Natural killer cell (primary cell): ENCODE data around the gene TMEM53. TPM values are rescaled to one million over a fixed set of nuclear protein-coding genes. Genes with fewer than 3 reads are reported as not detected.

ENCODE experiments used
- ATAC-seq, 3 donors: fragments of 150-1000 bp in 2 of 3; fragments of 200-7000 bp in 1 of 3; cut with Tn5 transposase; 1 replicate in 1 of 3; 2 replicates in 2 of 3; pipeline ENCODE4 v1.10.0; 2021; ENCODE audit warnings: mild to moderate bottlenecking in 2 of 3, moderate library complexity in 2 of 3
- DNase-seq, 2 donors: peaks; one replicate each; pipeline versions ENCODE4 v3.0.0 to v3.0.0-alpha.2; 2013 to 2021; ENCODE audit warnings: mixed read lengths in 1 of 2
- H3K27ac ChIP-seq: one replicate; pipeline ENCODE4 v1.5.1; 2013; ENCODE audit warnings: mild to moderate bottlenecking, low read length
- H3K27me3 ChIP-seq: one replicate; pipeline ENCODE4 v1.6.1; 2013; ENCODE audit warnings: low read length; ENCODE audit not compliant: control insufficient read depth, insufficient read depth
- H3K36me3 ChIP-seq: one replicate; pipeline ENCODE4 v1.6.1; 2013; ENCODE audit warnings: low read length; ENCODE audit not compliant: control insufficient read depth, insufficient read depth
- H3K4me1 ChIP-seq: one replicate; pipeline ENCODE4 v1.6.1; 2013; ENCODE audit warnings: low read length; ENCODE audit not compliant: control insufficient read depth, insufficient read depth
- H3K4me3 ChIP-seq: one replicate; pipeline ENCODE4 v1.5.1; 2013; ENCODE audit warnings: low read length
- H3K9me3 ChIP-seq: one replicate; pipeline ENCODE4 v1.6.1; 2013; ENCODE audit warnings: low read length; ENCODE audit not compliant: control insufficient read depth, insufficient read depth
- H3K27ac Mint-ChIP-seq, 2 donors: one replicate each; pipeline ENCODE4 v1.8.0; 2022; ENCODE audit warnings: mild to moderate bottlenecking in 2 of 2, mixed read lengths in 2 of 2, moderate library complexity in 1 of 2
- H3K27me3 Mint-ChIP-seq, 2 donors: one replicate each; pipeline ENCODE4 v1.8.0; 2022; ENCODE audit warnings: low read depth in 2 of 2, mixed read lengths in 2 of 2
- H3K36me3 Mint-ChIP-seq: one replicate; pipeline ENCODE4 v1.8.0; 2022; ENCODE audit warnings: mixed read lengths
- H3K4me1 Mint-ChIP-seq, 2 donors: one replicate each; pipeline ENCODE4 v1.8.0; 2022; ENCODE audit warnings: mixed read lengths in 2 of 2
- H3K4me3 Mint-ChIP-seq: one replicate; pipeline ENCODE4 v1.8.0; 2022; ENCODE audit warnings: mild to moderate bottlenecking, moderate library complexity, mixed read lengths
- H3K9me3 Mint-ChIP-seq, 2 donors: one replicate each; pipeline ENCODE4 v1.8.0; 2022; ENCODE audit warnings: mixed read lengths in 2 of 2
- WGBS: methylation state at CpG from one replicate; pipeline ENCODE4 v1.1.7; 2013; ENCODE audit warnings: missing lambda C conversion rate; ENCODE audit not compliant: insufficient coverage; 5-methylcytosine and 5-hydroxymethylcytosine counted together
- intact Hi-C: fragments of 100-400 bp; cut with micrococcal nuclease; formaldehyde crosslinking; loops from one replicate; pipeline ENCODE4 v1.14.2; 2022
- total RNA-seq, 4 donors: library from RNA; stranded (reverse); fragments of 120-200 nt in 1 of 4; gene quantifications; one replicate each; pipeline versions ENCODE4 v1.2.3 to v1.2.4, GENCODE V29; 2013 to 2022
- TF ChIP-seq, protein P1 (sequence below): fragments of 200-600 bp; IDR thresholded peaks from one replicate; pipeline ENCODE4 v1.8.0; 2022; ENCODE audit warnings: antibody characterized with exemption

Gene TMEM53
- total RNA-seq, 3 donors from 2014 or later (not counting 1 experiment from before 2014, with no cell fraction given) = 2.2 to 3.8 (median 3.3) TPM

GRCh38 chr1:44714944-44715571 lies 40.8 kb upstream of the TMEM53 start:
- Histone ChIP-seq H3K4me3 (no peak overlapping the region), H3K4me1 (peaks cover 14% of the 10 kb centered on the region), H3K9me3 (no peaks in the 10 kb centered on the region), H3K27me3 (no peaks in the 10 kb centered on the region), H3K36me3 (no peaks in the 10 kb centered on the region), H3K27ac (peak overlapping the region; percentile 15)
- H3K9me3 Mint-ChIP-seq = no peaks in the 10 kb centered on the region
- H3K4me3 Mint-ChIP-seq = peak overlapping the region; percentile 64
- peaks cover 0 to 5% of the 10 kb centered on the region in 2 donors for H3K27me3 Mint-ChIP-seq
- intact Hi-C loops = loop anchor here (2.0 to 5.0 kb wide), 2 partner anchors 16 to 587 kb away; partner anchors contain the start of gene RNU5D-1
- DNase-seq = peak; percentile 53 to 90
- ATAC-seq = peak; percentile 92 to 98 (median 95)
- peak overlapping the region; percentile 27 to 48 for H3K27ac Mint-ChIP-seq
- no peaks in the 10 kb centered on the region for H3K36me3 Mint-ChIP-seq
- TF ChIP-seq, protein P1, sequence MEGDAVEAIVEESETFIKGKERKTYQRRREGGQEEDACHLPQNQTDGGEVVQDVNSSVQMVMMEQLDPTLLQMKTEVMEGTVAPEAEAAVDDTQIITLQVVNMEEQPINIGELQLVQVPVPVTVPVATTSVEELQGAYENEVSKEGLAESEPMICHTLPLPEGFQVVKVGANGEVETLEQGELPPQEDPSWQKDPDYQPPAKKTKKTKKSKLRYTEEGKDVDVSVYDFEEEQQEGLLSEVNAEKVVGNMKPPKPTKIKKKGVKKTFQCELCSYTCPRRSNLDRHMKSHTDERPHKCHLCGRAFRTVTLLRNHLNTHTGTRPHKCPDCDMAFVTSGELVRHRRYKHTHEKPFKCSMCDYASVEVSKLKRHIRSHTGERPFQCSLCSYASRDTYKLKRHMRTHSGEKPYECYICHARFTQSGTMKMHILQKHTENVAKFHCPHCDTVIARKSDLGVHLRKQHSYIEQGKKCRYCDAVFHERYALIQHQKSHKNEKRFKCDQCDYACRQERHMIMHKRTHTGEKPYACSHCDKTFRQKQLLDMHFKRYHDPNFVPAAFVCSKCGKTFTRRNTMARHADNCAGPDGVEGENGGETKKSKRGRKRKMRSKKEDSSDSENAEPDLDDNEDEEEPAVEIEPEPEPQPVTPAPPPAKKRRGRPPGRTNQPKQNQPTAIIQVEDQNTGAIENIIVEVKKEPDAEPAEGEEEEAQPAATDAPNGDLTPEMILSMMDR = peak; percentile 90
- H3K4me1 Mint-ChIP-seq = peaks cover 26 to 30% of the 10 kb centered on the region in 2 donors
- WGBS = 2% methylated on average over 9 of the region's 9 CpGs

DNA sequence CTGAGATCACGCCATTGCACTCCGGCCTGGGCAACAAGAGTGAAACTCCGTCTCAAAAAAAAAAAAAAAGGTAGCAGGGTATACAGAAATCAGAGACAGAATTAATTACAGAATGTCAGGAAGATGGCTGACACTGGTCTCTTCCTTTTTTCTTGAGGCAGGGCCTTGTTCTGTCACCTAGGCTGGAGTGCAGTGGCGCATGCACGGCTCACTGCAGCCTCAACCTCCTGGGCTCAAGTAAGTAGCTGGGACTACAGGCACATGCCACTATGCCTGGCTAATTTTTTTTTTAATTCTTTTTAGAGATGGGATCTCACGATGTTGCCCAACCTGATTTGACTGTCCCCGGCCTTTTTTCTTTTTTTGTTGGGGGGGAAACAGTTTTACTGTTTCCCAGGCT lies 40.3 kb upstream of the TMEM53 start:
- Histone ChIP-seq H3K9me3 (no peaks in the 10 kb centered on the region), H3K27ac (no peak overlapping the region), H3K4me3 (no peak overlapping the region), H3K4me1 (peaks cover 14% of the 10 kb centered on the region), H3K27me3 (no peaks in the 10 kb centered on the region), H3K36me3 (no peaks in the 10 kb centered on the region)
- ATAC-seq (peak in 1 of 3 donors; percentile 22), DNase-seq (no peak)
- intact Hi-C loops = loop anchor here (2.0 kb wide), 1 partner anchor 16 kb away; the partner anchor contains the start of gene RNU5D-1
- peaks cover 26 to 30% of the 10 kb centered on the region in 2 donors for H3K4me1 Mint-ChIP-seq
- TF ChIP-seq, protein P1 = no peak
- H3K27ac Mint-ChIP-seq = peak overlapping the region in 1 of 2 donors; percentile 48
- H3K4me3 Mint-ChIP-seq = no peak overlapping the region
- H3K27me3 Mint-ChIP-seq = peaks cover 0 to 5% of the 10 kb centered on the region in 2 donors
- H3K36me3 Mint-ChIP-seq = no peaks in the 10 kb centered on the region
- no peaks in the 10 kb centered on the region for H3K9me3 Mint-ChIP-seq
- WGBS = 74% methylated on average over 7 of the region's 7 CpGs

- 25% methylated on average over 6 of the region's 6 CpGs for WGBS
- Mint-ChIP-seq H3K4me3 (no peak overlapping the region), H3K9me3 (no peaks in the 10 kb centered on the region), H3K36me3 (no peaks in the 10 kb centered on the region), H3K27me3 (peaks cover 0 to 10% of the 10 kb centered on the region in 2 donors), H3K4me1 (peaks cover 26 to 30% of the 10 kb centered on the region in 2 donors), H3K27ac (no peak overlapping the region)
- H3K27me3 ChIP-seq = no peaks in the 10 kb centered on the region
- no peak for ATAC-seq
- intact Hi-C loops = no loop called here
- TF ChIP-seq, protein P1 = no peak
- no peak overlapping the region for H3K4me3 ChIP-seq
- peak overlapping the region; percentile 42 for H3K27ac ChIP-seq
- no peaks in the 10 kb centered on the region for H3K9me3 ChIP-seq
- no peak for DNase-seq
- peaks cover 16% of the 10 kb centered on the region for H3K4me1 ChIP-seq
- H3K36me3 ChIP-seq = no peaks in the 10 kb centered on the region
Observed at GRCh38 chr1:44713321-44713781, 39.1 kb upstream of the TMEM53 start.
